Stimulated activated CD4-positive, alpha-beta T cell treated with anti-CD3 and anti-CD28 coated beads, Interleukin-1b, Interleukin-23, amount 100 ng/mL, for 24 hours (primary cell): ENCODE data around the gene ADAMTSL3.

Experiments used
- DNase-seq, 4 experiments: peaks; one replicate each; pipeline ENCODE4 v3.0.0-alpha.2; 2020; ENCODE audit warnings: low read depth in 4 of 4, low spot score in 1 of 4

Gene ADAMTSL3

GRCh38 chr15:83654379-83655236 lies 685 bp downstream of the ADAMTSL3 start:
- no peak for DNase-seq

GRCh38 chr15:83655237-83655616 lies 1.3 kb downstream of the ADAMTSL3 start:
- no peak for DNase-seq

GRCh38 chr15:83656192-83656591 lies 2.3 kb downstream of the ADAMTSL3 start:
- no peak for DNase-seq

- no peak for DNase-seq
Measured at GRCh38 chr15:83656943-83657528, 3.1 kb downstream of the ADAMTSL3 start.

GRCh38 chr15:83657549-83657948 lies 3.6 kb downstream of the ADAMTSL3 start:
- no peak for DNase-seq

- DNase-seq = no peak
Measured at GRCh38 chr15:83658430-83659416, 4.8 kb downstream of the ADAMTSL3 start.

- DNase-seq = no peak
Measured at GRCh38 chr15:83659417-83659812, 5.5 kb downstream of the ADAMTSL3 start.

- DNase-seq = no peak
Measured at GRCh38 chr15:83665480-83665879, 11.6 kb downstream of the ADAMTSL3 start.

GRCh38 chr15:83670672-83671229 lies 16.8 kb downstream of the ADAMTSL3 start:
- DNase-seq = no peak

GRCh38 chr15:83671603-83672002 lies 17.7 kb downstream of the ADAMTSL3 start:
- no peak for DNase-seq

GRCh38 chr15:83673385-83673784 lies 19.5 kb downstream of the ADAMTSL3 start:
- DNase-seq = no peak

GRCh38 chr15:83682476-83683088 lies 28.7 kb downstream of the ADAMTSL3 start:
- DNase-seq = no peak

- DNase-seq = no peak
Measured at GRCh38 chr15:83685916-83686332, 32.0 kb downstream of the ADAMTSL3 start.

GRCh38 chr15:83688201-83688600 lies 34.3 kb downstream of the ADAMTSL3 start:
- no peak for DNase-seq

- no peak for DNase-seq
Measured at GRCh38 chr15:83690676-83691075, 36.8 kb downstream of the ADAMTSL3 start.

- no peak for DNase-seq
Measured at GRCh38 chr15:83692746-83693581, 39.0 kb downstream of the ADAMTSL3 start.

- DNase-seq = no peak
Measured at GRCh38 chr15:83694015-83694414, 40.1 kb downstream of the ADAMTSL3 start.

GRCh38 chr15:83694536-83694935 lies 40.6 kb downstream of the ADAMTSL3 start:
- no peak for DNase-seq

- DNase-seq = no peak
Measured at GRCh38 chr15:83695246-83695645, 41.3 kb downstream of the ADAMTSL3 start.

- no peak for DNase-seq
Measured at GRCh38 chr15:83695901-83696425, 42.0 kb downstream of the ADAMTSL3 start.
